H9 (cell line): ENCODE results near the gene C1D. TPM values are rescaled to one million over a fixed set of nuclear protein-coding genes. Genes with fewer than 3 reads are reported as not detected.

ENCODE experiments used
- DNase-seq: peaks from one replicate; pipeline ENCODE4 v3.0.0-alpha.2; 2017
- H2AFZ ChIP-seq: one replicate; pipeline ENCODE4 v1.6.1; 2013; ENCODE audit warnings: mild to moderate bottlenecking, low read length, control low read depth, moderate library complexity
- H2AK5ac ChIP-seq: 2 replicates; pipeline ENCODE4 v1.6.1; 2013; ENCODE audit warnings: low read length, control low read depth, mixed read lengths; ENCODE audit not compliant: insufficient read length
- H2BK120ac ChIP-seq: one replicate; pipeline ENCODE4 v1.6.1; 2013; ENCODE audit warnings: low read depth, mild to moderate bottlenecking, low read length, control low read depth, inconsistent platforms; ENCODE audit not compliant: poor library complexity, severe bottlenecking
- H2BK12ac ChIP-seq: 2 replicates; pipeline ENCODE4 v1.6.1; 2013; ENCODE audit warnings: low read length, control low read depth, mixed read lengths, low read depth; ENCODE audit not compliant: insufficient read length
- H2BK15ac ChIP-seq: 2 replicates; pipeline ENCODE4 v1.6.1; 2013; ENCODE audit warnings: low read depth, low read length, control low read depth
- H2BK20ac ChIP-seq: one replicate; pipeline ENCODE4 v1.6.1; 2013; ENCODE audit warnings: low read depth, mild to moderate bottlenecking, low read length, control low read depth, inconsistent platforms; ENCODE audit not compliant: poor library complexity, severe bottlenecking
- H2BK5ac ChIP-seq: 2 replicates; pipeline ENCODE4 v1.6.1; 2013; ENCODE audit warnings: low read length, control low read depth, mixed read lengths; ENCODE audit not compliant: insufficient read length
- H3K14ac ChIP-seq: 2 replicates; pipeline ENCODE4 v1.6.1; 2013; ENCODE audit warnings: low read length, control low read depth; ENCODE audit not compliant: insufficient read depth
- H3K18ac ChIP-seq: 2 replicates; pipeline ENCODE4 v1.6.1; 2013; ENCODE audit warnings: low read depth, mild to moderate bottlenecking, mixed read lengths, low read length, control low read depth; ENCODE audit not compliant: insufficient read length
- H3K23ac ChIP-seq: 2 replicates; pipeline ENCODE4 v1.6.1; 2013; ENCODE audit warnings: low read length, control low read depth, mixed read lengths, low read depth; ENCODE audit not compliant: insufficient read length
- H3K23me2 ChIP-seq: 2 replicates; pipeline ENCODE4 v1.6.1; 2013; ENCODE audit warnings: low read depth, mild to moderate bottlenecking, mixed read lengths, low read length, control low read depth; ENCODE audit not compliant: insufficient read length, poor library complexity, severe bottlenecking
- H3K27ac ChIP-seq: 2 replicates; pipeline ENCODE4 v1.5.1; 2013; ENCODE audit warnings: low read length, control low read depth, mixed read lengths, low read depth; ENCODE audit not compliant: insufficient read length
- H3K27me3 ChIP-seq: 2 replicates; pipeline ENCODE4 v1.6.1; 2013; ENCODE audit warnings: low read length, control low read depth, inconsistent platforms; ENCODE audit not compliant: insufficient read depth
- H3K4ac ChIP-seq: 2 replicates; pipeline ENCODE4 v1.6.1; 2013; ENCODE audit warnings: low read depth, mild to moderate bottlenecking, control low read depth, inconsistent platforms, low read length, moderate library complexity
- H3K4me1 ChIP-seq: 2 replicates; pipeline ENCODE4 v1.6.1; 2013; ENCODE audit warnings: low read length, control low read depth, inconsistent platforms; ENCODE audit not compliant: insufficient read depth
- H3K4me2 ChIP-seq: 2 replicates; pipeline ENCODE4 v1.6.1; 2013; ENCODE audit warnings: low read length, control low read depth, mixed read lengths; ENCODE audit not compliant: insufficient read length, insufficient read depth
- H3K56ac ChIP-seq: 2 replicates; pipeline ENCODE4 v1.6.1; 2013; ENCODE audit warnings: low read depth, mild to moderate bottlenecking, mixed read lengths, low read length, control low read depth; ENCODE audit not compliant: insufficient read length
- H3K79me1 ChIP-seq: 2 replicates; pipeline ENCODE4 v1.6.1; 2013; ENCODE audit warnings: low read depth, mild to moderate bottlenecking, moderate library complexity, low read length, control low read depth, inconsistent platforms; ENCODE audit not compliant: insufficient read depth, poor library complexity, severe bottlenecking
- H3K79me2 ChIP-seq: 2 replicates; pipeline ENCODE4 v1.6.1; 2013; ENCODE audit warnings: low read length, control low read depth, inconsistent platforms; ENCODE audit not compliant: insufficient read depth
- H3K9ac ChIP-seq: 2 replicates; pipeline ENCODE4 v1.6.1; 2013; ENCODE audit warnings: low read length, control low read depth, mixed read lengths; ENCODE audit not compliant: insufficient read length; ENCODE audit errors: extremely low read depth
- H3K9me3 ChIP-seq: one replicate; pipeline ENCODE4 v1.6.1; 2013; ENCODE audit warnings: low read depth, low read length, inconsistent platforms; ENCODE audit not compliant: control insufficient read depth
- H3T11ph ChIP-seq: one replicate; pipeline ENCODE4 v1.6.1; 2013; ENCODE audit warnings: mild to moderate bottlenecking, low read length, control low read depth, inconsistent platforms
- H4K20me1 ChIP-seq: one replicate; pipeline ENCODE4 v1.6.1; 2013; ENCODE audit not compliant: control insufficient read depth, insufficient read length, insufficient read depth
- H4K5ac ChIP-seq: 2 replicates; pipeline ENCODE4 v1.6.1; 2013; ENCODE audit warnings: low read depth, mild to moderate bottlenecking, mixed read lengths, low read length, control low read depth; ENCODE audit not compliant: insufficient read length
- H4K8ac ChIP-seq: replicated peaks from 2 replicates; pipeline ENCODE4 v1.6.1; 2013; ENCODE audit warnings: low read length, control low read depth, mixed read lengths, low read depth; ENCODE audit not compliant: insufficient read length
- H4K91ac ChIP-seq: 2 replicates; pipeline ENCODE4 v1.6.1; 2013; ENCODE audit warnings: low read depth, mild to moderate bottlenecking, moderate library complexity, mixed read lengths, low read length, control low read depth; ENCODE audit not compliant: insufficient read length
- H3K27ac Mint-ChIP-seq, 3 experiments: 2 replicates in 2 of 3; 3 replicates in 1 of 3; pipeline ENCODE4 v1.8.0; 2020 to 2021; ENCODE audit warnings: mixed read lengths in 3 of 3, mild to moderate bottlenecking in 1 of 3, moderate library complexity in 1 of 3
- H3K27me3 Mint-ChIP-seq: 2 replicates; pipeline ENCODE4 v1.8.0; 2021; ENCODE audit warnings: low read depth, mild to moderate bottlenecking, moderate library complexity, mixed read lengths
- H3K36me3 Mint-ChIP-seq, 3 experiments: 2 replicates in 2 of 3; 3 replicates in 1 of 3; pipeline ENCODE4 v1.8.0; 2020 to 2021; ENCODE audit warnings: low read depth in 3 of 3, mixed read lengths in 3 of 3; ENCODE audit not compliant: insufficient read depth in 1 of 3
- H3K4me1 Mint-ChIP-seq, 2 experiments: 2 replicates each; pipeline ENCODE4 v1.8.0; 2020; ENCODE audit warnings: mixed read lengths in 2 of 2
- H3K4me3 Mint-ChIP-seq, 2 experiments: 2 replicates in 1 of 2; 3 replicates in 1 of 2; pipeline ENCODE4 v1.8.0; 2020 to 2021; ENCODE audit warnings: mild to moderate bottlenecking in 2 of 2, mixed read lengths in 2 of 2, moderate library complexity in 1 of 2
- H3K9me3 Mint-ChIP-seq, 2 experiments: 2 replicates in 1 of 2; 3 replicates in 1 of 2; pipeline ENCODE4 v1.8.0; 2020; ENCODE audit warnings: mild to moderate bottlenecking in 2 of 2, mixed read lengths in 2 of 2, moderate library complexity in 1 of 2
- WGBS: extraction: QIAGEN DNeasy Blood & Tissue Kit; methylation state at CpG from one replicate; pipeline ENCODE4 v1.1.7; 2013; ENCODE audit warnings: missing lambda C conversion rate, low lambda C conversion rate, mixed read lengths; ENCODE audit not compliant: insufficient read length; ENCODE audit errors: extremely low coverage; 5-methylcytosine and 5-hydroxymethylcytosine counted together
- total RNA-seq: library from RNA; stranded (reverse); gene quantifications from 2 replicates; pipeline ENCODE4 v1.2.1, GENCODE V29; 2021
- TF ChIP-seq, protein P1 (sequence below): fragments of 200-600 bp; sonication (generic); conservative IDR thresholded peaks from 3 replicates; pipeline ENCODE4 v1.8.0; 2021; ENCODE audit warnings: antibody characterized with exemption, mild to moderate bottlenecking

Gene C1D
- total RNA-seq, 1 experiment from 2014 or later = 19.7 TPM

DNA sequence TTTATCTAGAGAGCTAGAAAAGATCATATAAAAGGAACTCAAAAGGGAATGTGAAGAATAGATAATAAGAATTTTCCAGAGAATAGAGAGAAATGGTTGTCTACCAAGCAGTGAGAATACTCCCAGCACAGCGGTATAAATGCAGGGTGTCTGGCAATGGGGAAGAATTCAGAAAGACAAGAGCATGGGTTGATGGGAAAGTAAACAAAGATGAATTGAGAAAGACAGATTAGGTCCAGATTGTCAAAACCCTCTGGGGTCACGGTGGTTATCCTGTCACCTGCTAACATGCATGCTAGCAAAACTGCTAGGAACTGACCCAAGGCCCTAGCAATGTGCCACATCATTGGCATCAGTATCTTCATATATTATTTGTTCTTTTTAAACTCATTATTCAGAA, 30.8 kb upstream of the C1D start:
- no peak overlapping the region for H2BK120ac ChIP-seq
- H3K56ac ChIP-seq = no peak overlapping the region
- H4K20me1 ChIP-seq = no peaks in the 10 kb centered on the region
- no peak overlapping the region for H4K91ac ChIP-seq
- WGBS = no CpG with 5 or more reads among the region's 2 CpGs
- Mint-ChIP-seq H3K4me1 (0 out of 4 replicates have a peak, but pooled peaks cover 0 to 4% of the 10 kb centered on the region in 2 experiments), H3K27ac (no peak overlapping the region), H3K4me3 (no peak overlapping the region), H3K27me3 (peaks cover 13% of the 10 kb centered on the region), H3K36me3 (no peaks in the 10 kb centered on the region), H3K9me3 (no peaks in the 10 kb centered on the region)
- no peak for DNase-seq
- H3K4me1 ChIP-seq = no peaks in the 10 kb centered on the region
- H2BK20ac ChIP-seq = no peak overlapping the region
- H2AFZ ChIP-seq = no peak overlapping the region
- H2AK5ac ChIP-seq = no peak overlapping the region
- TF ChIP-seq, protein P1, sequence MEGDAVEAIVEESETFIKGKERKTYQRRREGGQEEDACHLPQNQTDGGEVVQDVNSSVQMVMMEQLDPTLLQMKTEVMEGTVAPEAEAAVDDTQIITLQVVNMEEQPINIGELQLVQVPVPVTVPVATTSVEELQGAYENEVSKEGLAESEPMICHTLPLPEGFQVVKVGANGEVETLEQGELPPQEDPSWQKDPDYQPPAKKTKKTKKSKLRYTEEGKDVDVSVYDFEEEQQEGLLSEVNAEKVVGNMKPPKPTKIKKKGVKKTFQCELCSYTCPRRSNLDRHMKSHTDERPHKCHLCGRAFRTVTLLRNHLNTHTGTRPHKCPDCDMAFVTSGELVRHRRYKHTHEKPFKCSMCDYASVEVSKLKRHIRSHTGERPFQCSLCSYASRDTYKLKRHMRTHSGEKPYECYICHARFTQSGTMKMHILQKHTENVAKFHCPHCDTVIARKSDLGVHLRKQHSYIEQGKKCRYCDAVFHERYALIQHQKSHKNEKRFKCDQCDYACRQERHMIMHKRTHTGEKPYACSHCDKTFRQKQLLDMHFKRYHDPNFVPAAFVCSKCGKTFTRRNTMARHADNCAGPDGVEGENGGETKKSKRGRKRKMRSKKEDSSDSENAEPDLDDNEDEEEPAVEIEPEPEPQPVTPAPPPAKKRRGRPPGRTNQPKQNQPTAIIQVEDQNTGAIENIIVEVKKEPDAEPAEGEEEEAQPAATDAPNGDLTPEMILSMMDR = no peak
- H3K27me3 ChIP-seq = no peaks in the 10 kb centered on the region
- no peak overlapping the region for H3K4ac ChIP-seq
- no peak overlapping the region for H3T11ph ChIP-seq
- no peak overlapping the region for H4K8ac ChIP-seq
- H3K27ac ChIP-seq = no peak overlapping the region
- no peak overlapping the region for H3K9ac ChIP-seq
- no peaks in the 10 kb centered on the region for H3K9me3 ChIP-seq
- no peak overlapping the region for H3K14ac ChIP-seq
- no peaks in the 10 kb centered on the region for H3K23me2 ChIP-seq
- no peak overlapping the region for H2BK5ac ChIP-seq
- H3K4me2 ChIP-seq = no peak overlapping the region
- no peaks in the 10 kb centered on the region for H3K79me1 ChIP-seq
- H3K18ac ChIP-seq = no peak overlapping the region
- no peak overlapping the region for H2BK15ac ChIP-seq
- H2BK12ac ChIP-seq = no peak overlapping the region
- H3K23ac ChIP-seq = no peak overlapping the region
- no peak overlapping the region for H4K5ac ChIP-seq
- no peaks in the 10 kb centered on the region for H3K79me2 ChIP-seq
